Caco-2 (cell line): ENCODE data around the gene SLC10A3. TPM values are rescaled to one million over a fixed set of nuclear protein-coding genes. Genes with fewer than 3 reads are reported as not detected.

Experiments used
- BruUV-seq: library from RNA; stranded (reverse); fragments of 400-500 nt; replicated peaks from 2 replicates; lab custom pipeline; 2021; lab: Mats Ljungman, UMichigan
- CTCF ChIA-PET: fragments of 300-600 bp; sonication (Branson Sonifier 250); formaldehyde crosslinking; loops from one replicate; lab custom pipeline; 2022; ENCODE audit warnings: antibody characterized with exemption; lab: Charles Lee
- POLR2A ChIA-PET: fragments of 300-600 bp; sonication (Branson Sonifier 250); formaldehyde crosslinking; loops from one replicate; lab custom pipeline; 2022; ENCODE audit warnings: antibody characterized with exemption; lab: Charles Lee
- DNase-seq, 2 experiments: peaks; one replicate each; pipeline versions ENCODE4 v3.0.0 to v3.0.0-alpha.2; 2020 to 2022
- H3K27me3 ChIP-seq: replicated peaks from 2 replicates; pipeline ENCODE4 v1.6.0; 2011; ENCODE audit warnings: low read length; ENCODE audit not compliant: control insufficient read depth, insufficient read depth
- H3K36me3 ChIP-seq: 2 replicates; pipeline ENCODE4 v1.5.1; 2011; ENCODE audit warnings: low read length; ENCODE audit not compliant: control insufficient read depth, insufficient read depth
- H3K4me1 ChIP-seq: fragments of 250-450 bp; sonication (Bioruptor Pico); 2 replicates; pipeline ENCODE4 v1.5.1; 2020; ENCODE audit warnings: mild to moderate bottlenecking
- H3K4me3 ChIP-seq: 2 replicates; pipeline ENCODE4 v1.5.1; 2011; ENCODE audit warnings: low read depth, mild to moderate bottlenecking, control low read depth, low read length
- H3K9me3 ChIP-seq: fragments of 250-450 bp; sonication (Bioruptor Pico); 2 replicates; pipeline ENCODE4 v1.5.1; 2020; ENCODE audit warnings: mild to moderate bottlenecking, moderate library complexity
- H3K27ac Mint-ChIP-seq: one replicate; pipeline ENCODE4 v1.8.0; 2022; ENCODE audit warnings: mixed read lengths; ENCODE audit not compliant: unreplicated experiment
- H3K27me3 Mint-ChIP-seq: one replicate; pipeline ENCODE4 v1.8.0; 2022; ENCODE audit warnings: mixed read lengths; ENCODE audit not compliant: insufficient read depth, unreplicated experiment
- H3K36me3 Mint-ChIP-seq: one replicate; pipeline ENCODE4 v1.8.0; 2022; ENCODE audit warnings: mild to moderate bottlenecking, mixed read lengths; ENCODE audit not compliant: insufficient read depth, unreplicated experiment
- H3K4me1 Mint-ChIP-seq: one replicate; pipeline ENCODE4 v1.8.0; 2022; ENCODE audit warnings: low read depth, mixed read lengths; ENCODE audit not compliant: unreplicated experiment
- H3K4me3 Mint-ChIP-seq: one replicate; pipeline ENCODE4 v1.8.0; 2022; ENCODE audit warnings: mild to moderate bottlenecking, moderate library complexity, mixed read lengths; ENCODE audit not compliant: unreplicated experiment
- H3K9me3 Mint-ChIP-seq: one replicate; pipeline ENCODE4 v1.8.0; 2022; ENCODE audit warnings: mixed read lengths; ENCODE audit not compliant: unreplicated experiment
- CTCF ChIP-seq, 2 experiments: fragments of 200-600 bp in 1 of 2; IDR thresholded peaks; 1 replicate in 1 of 2; 2 replicates in 1 of 2; pipeline versions ENCODE4 v1.5.1 to v1.8.0; 2011 to 2022; ENCODE audit warnings: antibody characterized with exemption in 1 of 2, control low read depth in 1 of 2, inconsistent platforms in 1 of 2, low read depth in 1 of 2, low read length in 1 of 2, mild to moderate bottlenecking in 1 of 2, moderate library complexity in 1 of 2; ENCODE audit not compliant: insufficient read depth in 1 of 2, severe bottlenecking in 1 of 2, unreplicated experiment in 1 of 2
- intact Hi-C: fragments of 100-400 bp; cut with micrococcal nuclease; formaldehyde crosslinking; loops from one replicate; pipeline ENCODE4 v1.10.0; 2022; ENCODE audit not compliant: unreplicated experiment
- total RNA-seq: library from RNA; stranded (reverse); gene quantifications from 2 replicates; pipeline ENCODE4 v1.2.3, GENCODE V29; 2022

Gene SLC10A3
- total RNA-seq, 1 experiment from 2014 or later = 22.5 TPM

- peaks cover 6% of the 10 kb centered on the region for H3K36me3 Mint-ChIP-seq
Observed at GRCh38 chrX:154466036-154466435, 24.4 kb downstream of the SLC10A3 start.

GRCh38 chrX:154465601-154466000 is 24.8 kb downstream of the SLC10A3 start:
- BruUV-seq = no TSS peak
- Histone ChIP-seq H3K27me3 (no peaks in the 10 kb centered on the region), H3K9me3 (no peaks in the 10 kb centered on the region), H3K4me3 (no peak overlapping the region), H3K36me3 (no peaks in the 10 kb centered on the region), H3K4me1 (no peaks in the 10 kb centered on the region)
- ChIA-PET CTCF (no interaction called here), POLR2A (no interaction called here)
- no peak for DNase-seq
- no peak overlapping the region for H3K27ac Mint-ChIP-seq
- H3K36me3 Mint-ChIP-seq = peaks cover 10% of the 10 kb centered on the region
- intact Hi-C loops = no loop called here
- H3K27me3 Mint-ChIP-seq = no peaks in the 10 kb centered on the region
- TF ChIP-seq CTCF (IDR thresholded peaks at IDR 0.05; ENCODE audit: insufficient read depth in 1 of 2, low read depth in 1 of 2, low read length in 1 of 2, severe bottlenecking in 1 of 2, unreplicated experiment in 1 of 2) = no peak
- no peaks in the 10 kb centered on the region for H3K4me1 Mint-ChIP-seq
- H3K9me3 Mint-ChIP-seq = no peaks in the 10 kb centered on the region
- no peak overlapping the region for H3K4me3 Mint-ChIP-seq

More at GRCh38 chrX:154466036-154466435, 24.4 kb downstream of the SLC10A3 start:
- CTCF ChIA-PET = no interaction called here
- Mint-ChIP-seq H3K4me1 (no peaks in the 10 kb centered on the region), H3K27ac (no peak overlapping the region), H3K27me3 (no peaks in the 10 kb centered on the region), H3K9me3 (no peaks in the 10 kb centered on the region), H3K4me3 (no peak overlapping the region)
- POLR2A ChIA-PET = no interaction called here
- no peaks in the 10 kb centered on the region for H3K4me1 ChIP-seq
- H3K9me3 ChIP-seq = no peaks in the 10 kb centered on the region
- TF ChIP-seq CTCF (IDR thresholded peaks at IDR 0.05; ENCODE audit: insufficient read depth in 1 of 2, low read depth in 1 of 2, low read length in 1 of 2, severe bottlenecking in 1 of 2, unreplicated experiment in 1 of 2) = no peak
- DNase-seq = no peak
- intact Hi-C loops = no loop called here
- no peak overlapping the region for H3K4me3 ChIP-seq
- H3K36me3 ChIP-seq = no peaks in the 10 kb centered on the region
- no TSS peak for BruUV-seq
- no peaks in the 10 kb centered on the region for H3K27me3 ChIP-seq

- ChIA-PET POLR2A (no interaction called here), CTCF (no interaction called here)
- Mint-ChIP-seq H3K36me3 (peaks cover 16% of the 10 kb centered on the region), H3K27me3 (no peaks in the 10 kb centered on the region), H3K4me1 (no peaks in the 10 kb centered on the region), H3K4me3 (no peak overlapping the region), H3K27ac (no peak overlapping the region), H3K9me3 (no peaks in the 10 kb centered on the region)
- no peak overlapping the region for H3K4me3 ChIP-seq
- H3K9me3 ChIP-seq = no peaks in the 10 kb centered on the region
- TF ChIP-seq CTCF (IDR thresholded peaks at IDR 0.05; ENCODE audit: insufficient read depth in 1 of 2, low read depth in 1 of 2, low read length in 1 of 2, severe bottlenecking in 1 of 2, unreplicated experiment in 1 of 2) = no peak
- H3K27me3 ChIP-seq = no peaks in the 10 kb centered on the region
- no peak for DNase-seq
- H3K4me1 ChIP-seq = no peaks in the 10 kb centered on the region
- no TSS peak for BruUV-seq
- intact Hi-C loops = no loop called here
- no peaks in the 10 kb centered on the region for H3K36me3 ChIP-seq
Observed at GRCh38 chrX:154464806-154465365, 25.5 kb downstream of the SLC10A3 start.
